Measurements from ENCODE around the gene BPIFA1. TPM values are rescaled to one million over a fixed set of nuclear protein-coding genes. Genes with fewer than 3 reads are reported as not detected.

The BPIFA1 gene
- total RNA-seq, 1 experiment from 2014 or later, result not detected

DNA sequence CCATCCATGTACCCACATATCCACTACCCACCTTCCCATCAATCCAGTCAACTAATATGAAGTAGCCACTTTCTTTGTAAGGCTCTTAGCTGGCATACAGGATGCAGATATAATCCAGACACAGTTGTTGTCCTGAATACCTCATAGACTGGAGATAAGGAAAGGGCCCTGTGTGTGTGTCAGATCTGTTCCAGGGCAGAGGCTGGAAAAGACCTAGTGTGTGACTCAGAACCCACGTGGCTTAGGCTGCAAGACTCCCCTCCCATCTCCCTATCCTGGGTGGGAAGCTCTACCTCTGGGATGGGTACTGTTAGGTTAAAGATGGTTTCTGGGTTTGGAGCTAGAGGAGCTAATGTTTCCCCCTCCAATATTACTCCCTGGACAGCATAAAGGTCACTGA lies 3.6 kb downstream of the BPIFA1 start:
- ATAC-seq, result no peak
- Histone ChIP-seq H3K27me3 (ENCODE audit: low read length) (peaks cover 46% of the 10 kb centered on the region), H3K4me2 (ENCODE audit: low read length) (no peak overlapping the region), H3K4me3 (ENCODE audit: low read length) (no peak overlapping the region), H3K27ac (ENCODE audit: low read length) (no peak overlapping the region), H3K9ac (ENCODE audit: low read length) (no peak overlapping the region), H3K36me3 (ENCODE audit: low read depth, low read length) (no peaks in the 10 kb centered on the region), H3K79me2 (ENCODE audit: low read length) (no peaks in the 10 kb centered on the region), H3K9me3 (ENCODE audit: low read length) (no peaks in the 10 kb centered on the region), H3F3A (ENCODE audit: low read length, unreplicated experiment) (no peaks in the 10 kb centered on the region), H2AFZ (ENCODE audit: low read length) (no peak overlapping the region), H3K9me2 (replicated peaks; ENCODE audit: low read length) (no peaks in the 10 kb centered on the region), H4K20me1 (ENCODE audit: low read length) (no peaks in the 10 kb centered on the region), H3K4me1 (ENCODE audit: insufficient read depth, low read length) (no peaks in the 10 kb centered on the region)
- no TSS peak for BruUV-seq (replicated peaks)
- ChIA-PET CTCF (no interaction called here), POLR2A (ENCODE audit: unreplicated experiment) (no interaction called here)
- intact Hi-C loops (cut with micrococcal nuclease), result no loop called here
- DNase-seq, result no peak
- TF ChIP-seq EZH2 (IDR thresholded peaks at IDR 0.05; ENCODE audit: low read length, unreplicated experiment), result no peak
- TF ChIP-seq, protein P1, sequence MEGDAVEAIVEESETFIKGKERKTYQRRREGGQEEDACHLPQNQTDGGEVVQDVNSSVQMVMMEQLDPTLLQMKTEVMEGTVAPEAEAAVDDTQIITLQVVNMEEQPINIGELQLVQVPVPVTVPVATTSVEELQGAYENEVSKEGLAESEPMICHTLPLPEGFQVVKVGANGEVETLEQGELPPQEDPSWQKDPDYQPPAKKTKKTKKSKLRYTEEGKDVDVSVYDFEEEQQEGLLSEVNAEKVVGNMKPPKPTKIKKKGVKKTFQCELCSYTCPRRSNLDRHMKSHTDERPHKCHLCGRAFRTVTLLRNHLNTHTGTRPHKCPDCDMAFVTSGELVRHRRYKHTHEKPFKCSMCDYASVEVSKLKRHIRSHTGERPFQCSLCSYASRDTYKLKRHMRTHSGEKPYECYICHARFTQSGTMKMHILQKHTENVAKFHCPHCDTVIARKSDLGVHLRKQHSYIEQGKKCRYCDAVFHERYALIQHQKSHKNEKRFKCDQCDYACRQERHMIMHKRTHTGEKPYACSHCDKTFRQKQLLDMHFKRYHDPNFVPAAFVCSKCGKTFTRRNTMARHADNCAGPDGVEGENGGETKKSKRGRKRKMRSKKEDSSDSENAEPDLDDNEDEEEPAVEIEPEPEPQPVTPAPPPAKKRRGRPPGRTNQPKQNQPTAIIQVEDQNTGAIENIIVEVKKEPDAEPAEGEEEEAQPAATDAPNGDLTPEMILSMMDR (conservative IDR thresholded peaks at IDR 0.05; ENCODE audit: low read depth, low read length), result no peak
- TF ChIP-seq EZH2phosphoT487 (IDR thresholded peaks at IDR 0.05; ENCODE audit: borderline replicate concordance, low read length), result no peak

DNA sequence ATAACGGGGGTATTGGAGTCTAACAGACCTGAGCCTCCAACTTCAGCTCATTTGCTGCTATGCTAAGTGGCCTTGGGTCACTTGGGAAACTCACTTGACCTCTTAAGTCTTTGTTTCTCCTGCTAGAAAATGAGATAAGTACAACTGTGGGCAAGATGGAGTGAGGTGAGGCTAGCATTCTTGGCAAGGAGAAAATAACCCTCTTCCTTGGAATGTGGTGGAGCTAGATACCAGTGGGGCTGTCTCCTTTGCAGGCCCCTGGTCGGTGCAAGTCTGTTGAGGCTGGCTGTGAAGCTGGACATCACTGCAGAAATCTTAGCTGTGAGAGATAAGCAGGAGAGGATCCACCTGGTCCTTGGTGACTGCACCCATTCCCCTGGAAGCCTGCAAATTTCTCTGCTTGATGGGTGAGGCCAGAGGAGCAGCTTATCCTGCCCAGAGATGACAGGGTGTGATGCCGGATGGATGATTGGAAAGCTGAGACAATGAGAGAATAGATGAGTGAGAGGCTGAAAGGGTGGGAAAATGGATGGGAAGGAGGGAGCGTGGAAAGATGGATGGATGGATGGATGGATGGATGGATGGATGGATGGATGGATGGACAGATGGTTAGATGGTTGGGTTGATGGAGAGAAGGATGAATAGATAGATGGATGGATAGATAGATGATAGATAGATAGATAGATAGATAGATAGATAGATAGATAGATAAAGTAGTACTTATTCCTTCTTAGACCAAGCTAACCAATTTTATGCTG lies 4.4 kb downstream of the BPIFA1 start:
- BruUV-seq (replicated peaks), result no TSS peak
- DNase-seq, result no peak
- CTCF ChIA-PET, result no interaction called here
- Histone ChIP-seq H3K9me2 (replicated peaks; ENCODE audit: low read length) (no peaks in the 10 kb centered on the region), H3K4me2 (ENCODE audit: low read length) (no peak overlapping the region), H3K79me2 (ENCODE audit: low read length) (no peaks in the 10 kb centered on the region), H3K27me3 (ENCODE audit: low read length) (peaks cover 45% of the 10 kb centered on the region), H3K27ac (ENCODE audit: low read length) (no peak overlapping the region), H3K9me3 (ENCODE audit: low read length) (no peaks in the 10 kb centered on the region), H3K4me3 (ENCODE audit: low read length) (no peak overlapping the region), H3K36me3 (ENCODE audit: low read depth, low read length) (no peaks in the 10 kb centered on the region), H3K9ac (ENCODE audit: low read length) (no peak overlapping the region), H3F3A (ENCODE audit: low read length, unreplicated experiment) (no peaks in the 10 kb centered on the region), H4K20me1 (ENCODE audit: low read length) (no peaks in the 10 kb centered on the region), H2AFZ (ENCODE audit: low read length) (no peak overlapping the region), H3K4me1 (ENCODE audit: insufficient read depth, low read length) (no peaks in the 10 kb centered on the region)
- TF ChIP-seq, protein P1 (conservative IDR thresholded peaks at IDR 0.05; ENCODE audit: low read depth, low read length), result no peak
- TF ChIP-seq EZH2 (IDR thresholded peaks at IDR 0.05; ENCODE audit: low read length, unreplicated experiment), result no peak
- no peak for TF ChIP-seq EZH2phosphoT487 (IDR thresholded peaks at IDR 0.05; ENCODE audit: borderline replicate concordance, low read length)
- no peak for ATAC-seq
- intact Hi-C loops (cut with micrococcal nuclease), result no loop called here
- POLR2A ChIA-PET (ENCODE audit: unreplicated experiment), result no interaction called here

DNA sequence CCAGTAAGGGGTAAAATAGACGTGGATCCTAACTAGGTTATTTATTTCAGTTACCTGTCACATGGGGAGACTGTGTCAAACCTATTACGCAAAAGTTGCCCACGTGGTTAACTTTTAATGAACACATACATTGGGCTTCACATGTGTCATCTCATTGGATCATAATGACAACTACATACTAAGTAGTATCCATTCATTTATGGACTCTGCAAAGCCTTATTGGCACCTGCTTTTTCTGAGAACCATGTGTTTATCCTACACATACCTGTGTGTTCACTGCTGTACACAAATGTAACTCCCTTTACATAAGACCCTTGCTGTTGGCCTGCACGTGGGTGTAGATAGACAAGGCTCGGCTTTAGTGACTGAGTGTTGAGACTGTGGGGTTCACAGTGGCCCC lies 5.1 kb downstream of the BPIFA1 start:
- TF ChIP-seq, protein P1 (conservative IDR thresholded peaks at IDR 0.05; ENCODE audit: low read depth, low read length), result no peak
- no peak for TF ChIP-seq EZH2phosphoT487 (IDR thresholded peaks at IDR 0.05; ENCODE audit: borderline replicate concordance, low read length)
- no peak for TF ChIP-seq EZH2 (IDR thresholded peaks at IDR 0.05; ENCODE audit: low read length, unreplicated experiment)
- ChIA-PET CTCF (no interaction called here), POLR2A (ENCODE audit: unreplicated experiment) (no interaction called here)
- DNase-seq, result no peak
- no peaks in the 10 kb centered on the region for H4K20me1 ChIP-seq (ENCODE audit: low read length)
- no peaks in the 10 kb centered on the region for H3K9me2 ChIP-seq (replicated peaks; ENCODE audit: low read length)
- H3K79me2 ChIP-seq (ENCODE audit: low read length), result no peaks in the 10 kb centered on the region
- no peaks in the 10 kb centered on the region for H3K9me3 ChIP-seq (ENCODE audit: low read length)
- no peak overlapping the region for H2AFZ ChIP-seq (ENCODE audit: low read length)
- no peaks in the 10 kb centered on the region for H3K4me1 ChIP-seq (ENCODE audit: insufficient read depth, low read length)
- no peaks in the 10 kb centered on the region for H3K36me3 ChIP-seq (ENCODE audit: low read depth, low read length)
- no peak overlapping the region for H3K27ac ChIP-seq (ENCODE audit: low read length)
- H3K9ac ChIP-seq (ENCODE audit: low read length), result no peak overlapping the region
- no peak overlapping the region for H3K4me2 ChIP-seq (ENCODE audit: low read length)
- BruUV-seq (replicated peaks), result no TSS peak
- H3F3A ChIP-seq (ENCODE audit: low read length, unreplicated experiment), result no peaks in the 10 kb centered on the region
- intact Hi-C loops (cut with micrococcal nuclease), result no loop called here
- no peak for ATAC-seq
- no peak overlapping the region for H3K4me3 ChIP-seq (ENCODE audit: low read length)
- peaks cover 37% of the 10 kb centered on the region for H3K27me3 ChIP-seq (ENCODE audit: low read length)

All from PC-3 (cell line).